Esophagus (tissue), 2 donors: ENCODE results near the gene MOGAT3. TPM values are rescaled to one million over a fixed set of nuclear protein-coding genes. Genes with fewer than 3 reads are reported as not detected.

Experiments used
- H3K27ac ChIP-seq, 2 donors: one replicate each; pipeline ENCODE4 v1.5.1; 2013; ENCODE audit warnings: low read depth in 2 of 2, mild to moderate bottlenecking in 2 of 2, inconsistent platforms in 1 of 2, low read length in 1 of 2, moderate library complexity in 1 of 2
- H3K27me3 ChIP-seq, 2 donors: one replicate each; pipeline ENCODE4 v1.6.1; 2013; ENCODE audit warnings: low read length in 2 of 2, control low read depth in 1 of 2, mild to moderate bottlenecking in 1 of 2; ENCODE audit not compliant: insufficient read depth in 2 of 2, control insufficient read depth in 1 of 2
- H3K36me3 ChIP-seq, 2 donors: one replicate each; pipeline ENCODE4 v1.6.1; 2013; ENCODE audit warnings: low read length in 1 of 2; ENCODE audit not compliant: control insufficient read depth in 2 of 2, insufficient read depth in 2 of 2
- H3K4me1 ChIP-seq, 2 donors: one replicate each; pipeline ENCODE4 v1.6.1; 2013; ENCODE audit warnings: low read length in 1 of 2; ENCODE audit not compliant: control insufficient read depth in 2 of 2, insufficient read depth in 2 of 2
- H3K4me3 ChIP-seq, 2 donors: one replicate each; pipeline ENCODE4 v1.5.1; 2013; ENCODE audit warnings: low read length in 2 of 2, mild to moderate bottlenecking in 2 of 2, low read depth in 1 of 2, moderate library complexity in 1 of 2
- H3K9me3 ChIP-seq, 2 donors: one replicate each; pipeline ENCODE4 v1.6.1; 2013; ENCODE audit warnings: mild to moderate bottlenecking in 2 of 2, low read depth in 1 of 2, low read length in 1 of 2, moderate library complexity in 1 of 2; ENCODE audit not compliant: control insufficient read depth in 2 of 2, insufficient read depth in 1 of 2
- WGBS, 2 donors: extraction: QIAGEN DNeasy Blood & Tissue Kit; methylation state at CpG; one replicate each; pipeline ENCODE4 v1.1.7; 2013; 5-methylcytosine and 5-hydroxymethylcytosine counted together
- polyA plus RNA-seq, 2 donors: library from polyadenylated mRNA; stranded (reverse); fragments of 200-250 nt; gene quantifications; one replicate each; pipeline ENCODE4 v1.2.3, GENCODE V29; 2013
- donor health status: healthy with polysubstance abuse.
- donor health status: Bipolar disorder and iron deficiency.

The MOGAT3 gene
- polyA plus RNA-seq, 2 donors, result not detected

- Histone ChIP-seq H3K27ac (peak overlapping the region in 1 of 2 donors; percentile 45), H3K4me3 (no peak overlapping the region), H3K36me3 (peaks cover 5 to 29% of the 10 kb centered on the region in 2 donors), H3K9me3 (no peaks in the 10 kb centered on the region), H3K27me3 (no peaks in the 10 kb centered on the region), H3K4me1 (peaks cover 7 to 15% of the 10 kb centered on the region in 2 donors)
- WGBS, 2 donors, result 86 to 89% methylated on average over 32 of the region's 32 CpGs
These were observed 39.6 kb upstream of the MOGAT3 start for GRCh38 chr7:101240226-101241014.

- H3K9me3 ChIP-seq, result no peaks in the 10 kb centered on the region
- WGBS, 2 donors, result 82 to 91% methylated on average over 9 of the region's 9 CpGs
- peaks cover 5 to 29% of the 10 kb centered on the region in 2 donors for H3K36me3 ChIP-seq
- H3K4me3 ChIP-seq, result no peak overlapping the region
- peaks cover 7 to 15% of the 10 kb centered on the region in 2 donors for H3K4me1 ChIP-seq
- no peaks in the 10 kb centered on the region for H3K27me3 ChIP-seq
- H3K27ac ChIP-seq, result peak overlapping the region in 1 of 2 donors; percentile 39
These were observed 39.0 kb upstream of the MOGAT3 start for GRCh38 chr7:101239951-101240220.

- H3K4me1 ChIP-seq, result peaks cover 7 to 17% of the 10 kb centered on the region in 2 donors
- H3K9me3 ChIP-seq, result no peaks in the 10 kb centered on the region
- peaks cover 5 to 29% of the 10 kb centered on the region in 2 donors for H3K36me3 ChIP-seq
- WGBS, 2 donors, result 67 to 76% methylated on average over 27 of the region's 27 CpGs
- H3K4me3 ChIP-seq, result no peak overlapping the region
- no peaks in the 10 kb centered on the region for H3K27me3 ChIP-seq
- peak overlapping the region; percentile 39 to 46 for H3K27ac ChIP-seq
These were observed 38.5 kb upstream of the MOGAT3 start for GRCh38 chr7:101239191-101239950.

- no peaks in the 10 kb centered on the region for H3K9me3 ChIP-seq
- no peak overlapping the region for H3K4me3 ChIP-seq
- H3K36me3 ChIP-seq, result peaks cover 5 to 29% of the 10 kb centered on the region in 2 donors
- H3K4me1 ChIP-seq, result peaks cover 2 to 13% of the 10 kb centered on the region in 2 donors
- H3K27ac ChIP-seq, result peak overlapping the region; percentile 46 to 51
- 57 to 73% methylated on average over 28 of the region's 28 CpGs for WGBS, 2 donors
- no peaks in the 10 kb centered on the region for H3K27me3 ChIP-seq
These were observed 37.7 kb upstream of the MOGAT3 start for GRCh38 chr7:101238226-101239182.

GRCh38 chr7:101237206-101238067, 36.6 kb upstream of the MOGAT3 start, which contains the start of gene CLDN15:
CLDN15 (minus strand) TSS chr7:101237802; CDS start chr7:101237581, 221 bp downstream.
- peaks cover 0 to 12% of the 10 kb centered on the region in 2 donors for H3K4me1 ChIP-seq
- 51 to 56% methylated on average over 31 of the region's 31 CpGs for WGBS, 2 donors
- H3K27ac ChIP-seq, result peak within 1 kb of the TSS; percentile 46 to 53
- no peak within 1 kb of the TSS for H3K4me3 ChIP-seq
- H3K36me3 ChIP-seq, result peaks cover 5 to 29% of the 10 kb centered on the region in 2 donors
- no peaks in the 10 kb centered on the region for H3K9me3 ChIP-seq
- H3K27me3 ChIP-seq, result no peaks in the 10 kb centered on the region

- peaks cover 2 to 9% of the 10 kb centered on the region in 2 donors for H3K4me1 ChIP-seq
- no peak overlapping the region for H3K4me3 ChIP-seq
- 78 to 81% methylated on average over 21 of the region's 21 CpGs for WGBS, 2 donors
- no peaks in the 10 kb centered on the region for H3K27me3 ChIP-seq
- no peak overlapping the region for H3K27ac ChIP-seq
- no peaks in the 10 kb centered on the region for H3K9me3 ChIP-seq
- H3K36me3 ChIP-seq, result peaks cover 5 to 29% of the 10 kb centered on the region in 2 donors
These were observed 35.5 kb upstream of the MOGAT3 start for GRCh38 chr7:101236292-101236835.

- no peak overlapping the region for H3K27ac ChIP-seq
- H3K4me1 ChIP-seq, result peaks cover 2 to 6% of the 10 kb centered on the region in 2 donors
These were observed 34.7 kb upstream of the MOGAT3 start for GRCh38 chr7:101235522-101235921.

GRCh38 chr7:101235050-101235449, 34.2 kb upstream of the MOGAT3 start:
- Histone ChIP-seq H3K27ac (no peak overlapping the region), H3K36me3 (peaks cover 0 to 21% of the 10 kb centered on the region in 2 donors), H3K27me3 (no peaks in the 10 kb centered on the region), H3K4me1 (peaks cover 2 to 5% of the 10 kb centered on the region in 2 donors), H3K9me3 (no peaks in the 10 kb centered on the region), H3K4me3 (no peak overlapping the region)
- 72 to 78% methylated on average over 11 of the region's 11 CpGs for WGBS, 2 donors

More at GRCh38 chr7:101235522-101235921, 34.7 kb upstream of the MOGAT3 start:
- Histone ChIP-seq H3K36me3 (peaks cover 0 to 26% of the 10 kb centered on the region in 2 donors), H3K27me3 (no peaks in the 10 kb centered on the region), H3K4me3 (no peak overlapping the region), H3K9me3 (no peaks in the 10 kb centered on the region)
- WGBS, 2 donors, result 69 to 72% methylated on average over 9 of the region's 9 CpGs
